GM12864 (cell line): ENCODE data around the gene PIK3C2G.

ENCODE experiments used
- DNase-seq: peaks from one replicate; pipeline ENCODE4 v3.0.0-alpha.2; 2011; ENCODE audit warnings: low read depth
- H3K4me3 ChIP-seq: 2 replicates; pipeline ENCODE4 v1.5.1; 2011; ENCODE audit warnings: mild to moderate bottlenecking, low read depth, low read length, control low read depth
- CTCF ChIP-seq: IDR thresholded peaks from 2 replicates; pipeline ENCODE4 v1.5.1; 2011; ENCODE audit warnings: low read depth, mild to moderate bottlenecking, moderate library complexity, low read length, control low read depth, inconsistent platforms; ENCODE audit errors: missing control alignments

The PIK3C2G gene

GRCh38 chr12:18629445-18629844 lies 368.1 kb downstream of the PIK3C2G start:
- H3K4me3 ChIP-seq = no peak overlapping the region
- no peak for TF ChIP-seq CTCF
- no peak for DNase-seq

GRCh38 chr12:18629916-18630315 lies 368.6 kb downstream of the PIK3C2G start:
- DNase-seq = no peak
- TF ChIP-seq CTCF = no peak
- H3K4me3 ChIP-seq = no peak overlapping the region

- TF ChIP-seq CTCF = no peak
- no peak for DNase-seq
- H3K4me3 ChIP-seq = no peak overlapping the region
Measured at GRCh38 chr12:18631339-18631738, 370.0 kb downstream of the PIK3C2G start.

GRCh38 chr12:18632848-18633247 lies 371.5 kb downstream of the PIK3C2G start:
- no peak for DNase-seq
- no peak overlapping the region for H3K4me3 ChIP-seq

GRCh38 chr12:18634382-18634781 lies 373.1 kb downstream of the PIK3C2G start:
- TF ChIP-seq CTCF = no peak
- no peak overlapping the region for H3K4me3 ChIP-seq
- DNase-seq = no peak

More at GRCh38 chr12:18632848-18633247, 371.5 kb downstream of the PIK3C2G start:
- no peak for TF ChIP-seq CTCF

GRCh38 chr12:18640321-18640955 lies 379.1 kb downstream of the PIK3C2G start:
- TF ChIP-seq CTCF = no peak
- no peak for DNase-seq
- no peak overlapping the region for H3K4me3 ChIP-seq

GRCh38 chr12:18643681-18644080 lies 382.4 kb downstream of the PIK3C2G start:
- TF ChIP-seq CTCF = no peak
- H3K4me3 ChIP-seq = no peak overlapping the region
- no peak for DNase-seq
